Cardiac muscle cell (in vitro differentiated cells and primary cell): ENCODE measurements around the gene TOR4A. TPM values are rescaled to one million over a fixed set of nuclear protein-coding genes. Genes with fewer than 3 reads are reported as not detected.

Experiments used
- DNase-seq, 2 donors: peaks; one replicate each; pipeline versions ENCODE4 v3.0.0 to v3.0.0-alpha.2; 2010 to 2017; ENCODE audit warnings: low read depth in 1 of 2, low spot score in 1 of 2
- H3K27ac ChIP-seq: fragments of 200-600 bp; sonication (generic); 2 replicates; pipeline ENCODE4 v1.5.1; 2016
- H3K27me3 ChIP-seq: fragments of 200-600 bp; sonication (generic); 2 replicates; pipeline ENCODE4 v1.6.0; 2016; ENCODE audit warnings: control low read depth
- H3K36me3 ChIP-seq: fragments of 200-600 bp; sonication (generic); 2 replicates; pipeline ENCODE4 v1.5.1; 2016; ENCODE audit warnings: control low read depth
- H3K4me1 ChIP-seq: fragments of 200-600 bp; sonication (generic); 2 replicates; pipeline ENCODE4 v1.8.1; 2017; ENCODE audit warnings: low read depth, mild to moderate bottlenecking, mixed run types
- H3K4me3 ChIP-seq: fragments of 200-600 bp; sonication (generic); 2 replicates; pipeline ENCODE4 v1.5.1; 2016; ENCODE audit warnings: mild to moderate bottlenecking
- H3K9me3 ChIP-seq: fragments of 200-600 bp; sonication (generic); 2 replicates; pipeline ENCODE4 v1.5.1; 2017; ENCODE audit warnings: low read depth, mild to moderate bottlenecking, control low read depth
- CTCF ChIP-seq: IDR thresholded peaks from 2 replicates; pipeline ENCODE4 v1.5.1; 2012; ENCODE audit warnings: low read depth, mild to moderate bottlenecking, low read length
- polyA plus RNA-seq: library from polyadenylated mRNA; unstranded; fragments of >200 nt; fragmentation: Nextera tagmentation; extraction: Ambion mirVana; gene quantifications from 2 replicates; pipeline ENCODE4 v1.2.1, GENCODE V29; 2016
- total RNA-seq: library from RNA; depleted of rRNA; stranded (reverse); fragments of >200 nt; gene quantifications from 2 replicates; pipeline ENCODE4 v1.2.3, GENCODE V29; 2016

Gene TOR4A
- total and polyA plus RNA-seq, 2 experiments from 2014 or later, result 18.5 to 51.4 TPM

GRCh38 chr9:137316012-137316981 lies 38.8 kb downstream of the TOR4A start:
- no peak for TF ChIP-seq CTCF
- Histone ChIP-seq H3K27me3 (no peaks in the 10 kb centered on the region), H3K9me3 (no peaks in the 10 kb centered on the region), H3K36me3 (no peaks in the 10 kb centered on the region), H3K4me3 (peak overlapping the region; percentile 22), H3K4me1 (peaks cover 28% of the 10 kb centered on the region), H3K27ac (peak overlapping the region; percentile 60)
- peak; percentile 56 to 87 for DNase-seq

GRCh38 chr9:137317021-137317717 lies 39.6 kb downstream of the TOR4A start:
- no peak overlapping the region for H3K4me3 ChIP-seq
- peaks cover 28% of the 10 kb centered on the region for H3K4me1 ChIP-seq
- H3K36me3 ChIP-seq, result no peaks in the 10 kb centered on the region
- H3K27me3 ChIP-seq, result no peaks in the 10 kb centered on the region
- no peaks in the 10 kb centered on the region for H3K9me3 ChIP-seq
- H3K27ac ChIP-seq, result no peak overlapping the region
- no peak for DNase-seq
- TF ChIP-seq CTCF, result no peak

DNA sequence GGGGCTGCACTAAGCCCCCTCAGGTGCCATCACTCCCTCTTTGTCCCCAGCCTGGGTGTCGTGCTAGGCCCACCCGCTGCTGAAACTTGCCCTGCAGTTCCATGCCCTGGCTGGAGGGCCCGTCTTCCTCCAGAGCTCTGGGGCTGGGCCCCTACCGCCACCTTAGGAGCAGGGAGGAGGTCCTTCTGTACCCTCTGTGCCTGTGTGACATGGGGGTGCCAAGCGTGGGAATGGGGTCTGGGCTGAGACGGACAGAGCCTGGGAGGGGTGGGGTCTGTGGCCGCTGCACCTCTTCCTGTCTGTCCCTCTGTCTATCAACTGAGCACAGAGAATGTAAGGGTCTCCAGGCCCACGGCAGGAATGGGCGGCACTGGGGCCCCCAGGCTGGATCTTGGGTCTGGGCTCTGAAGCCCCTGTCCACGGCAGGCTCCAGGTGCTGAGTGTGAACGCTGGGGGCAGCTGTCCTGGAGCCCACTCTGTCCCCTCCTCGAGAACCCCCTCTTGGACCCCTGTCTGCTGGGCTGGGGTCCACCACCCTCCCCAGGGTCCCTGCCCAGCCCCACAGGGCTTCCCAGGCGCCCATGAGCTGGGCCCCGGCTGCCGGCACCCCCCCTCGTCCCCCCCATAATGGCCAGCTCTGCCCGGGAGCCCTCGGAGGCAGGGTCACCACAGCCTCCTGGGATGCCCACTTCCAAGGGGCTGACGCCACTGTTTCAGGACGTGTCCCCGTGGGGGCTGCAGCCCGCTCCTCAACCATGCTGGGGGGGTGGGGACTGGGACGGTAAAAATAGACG lies 40.4 kb downstream of the TOR4A start:
- no peaks in the 10 kb centered on the region for H3K36me3 ChIP-seq
- peak in 1 of 2 donors; percentile 0 for DNase-seq
- no peak overlapping the region for H3K4me3 ChIP-seq
- no peak for TF ChIP-seq CTCF
- peaks cover 28% of the 10 kb centered on the region for H3K4me1 ChIP-seq
- H3K27me3 ChIP-seq, result no peaks in the 10 kb centered on the region
- H3K9me3 ChIP-seq, result no peaks in the 10 kb centered on the region
- no peak overlapping the region for H3K27ac ChIP-seq

- Histone ChIP-seq H3K27ac (no peak overlapping the region), H3K36me3 (no peaks in the 10 kb centered on the region), H3K9me3 (no peaks in the 10 kb centered on the region), H3K27me3 (no peaks in the 10 kb centered on the region), H3K4me1 (peaks cover 28% of the 10 kb centered on the region), H3K4me3 (no peak overlapping the region)
- peak in 1 of 2 donors; percentile 1 for DNase-seq
- TF ChIP-seq CTCF, result no peak
Measured at GRCh38 chr9:137318602-137319001, 41.1 kb downstream of the TOR4A start.

DNA sequence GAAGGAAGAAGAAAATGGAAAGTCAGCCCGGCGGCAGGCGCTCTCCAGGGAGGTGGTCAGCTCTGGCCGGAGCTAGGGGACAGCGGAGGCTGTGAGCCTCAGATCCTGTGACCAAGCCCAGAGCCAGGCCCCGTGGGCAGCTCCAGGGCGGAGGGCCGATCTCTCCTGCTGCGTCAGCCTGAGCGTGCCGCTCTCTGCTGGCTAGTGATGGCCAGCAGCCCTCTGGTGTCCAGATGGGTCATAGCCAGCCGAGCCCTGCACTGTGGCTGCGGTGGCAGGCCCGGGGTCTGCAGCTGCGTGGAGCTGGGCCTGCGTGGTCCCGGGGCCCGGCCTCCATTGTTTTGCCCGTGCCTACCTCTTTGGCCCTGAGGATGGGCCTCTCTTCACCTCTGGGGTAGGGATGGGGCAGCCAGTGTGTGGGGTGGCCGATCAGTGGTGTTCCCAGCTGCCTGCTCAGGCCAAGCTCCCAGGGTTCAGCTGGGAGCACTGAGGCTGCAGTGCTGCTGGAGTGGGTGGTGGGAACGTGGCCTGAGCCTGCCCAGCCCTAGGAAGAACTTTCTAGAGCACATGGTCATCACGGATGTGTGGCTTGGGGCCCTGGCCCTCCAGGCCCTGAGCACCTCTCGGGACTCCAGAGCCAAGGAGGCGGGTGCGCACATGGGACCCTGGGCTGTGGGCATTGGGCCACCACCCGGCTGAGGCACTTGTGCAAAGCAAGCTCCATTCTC lies 41.6 kb downstream of the TOR4A start:
- Histone ChIP-seq H3K27me3 (no peaks in the 10 kb centered on the region), H3K4me1 (peaks cover 26% of the 10 kb centered on the region), H3K27ac (no peak overlapping the region), H3K4me3 (no peak overlapping the region), H3K9me3 (no peaks in the 10 kb centered on the region), H3K36me3 (no peaks in the 10 kb centered on the region)
- peak in 1 of 2 donors; percentile 25 for DNase-seq
- no peak for TF ChIP-seq CTCF
